Inflammatory macrophage treated with lipopolysaccharide for 4 hours (primary cell): ENCODE measurements around the gene FXYD3.

Experiments
- DNase-seq: peaks from one replicate; pipeline ENCODE4 v3.0.0-alpha.2; 2020

FXYD3 gene

GRCh38 chr19:35107545-35107944, 8.1 kb upstream of the FXYD3 start:
- DNase-seq = peak; percentile 68

GRCh38 chr19:35108730-35109129, 6.9 kb upstream of the FXYD3 start:
- no peak for DNase-seq

- DNase-seq = no peak
These were observed 6.1 kb upstream of the FXYD3 start for GRCh38 chr19:35109395-35110112.

- no peak for DNase-seq
These were observed 4.6 kb upstream of the FXYD3 start for GRCh38 chr19:35110974-35111373.

- DNase-seq = no peak
These were observed 2.5 kb upstream of the FXYD3 start for GRCh38 chr19:35112995-35113688.

- peak; percentile 30 for DNase-seq
These were observed 1.1 kb upstream of the FXYD3 start for GRCh38 chr19:35114353-35115176.

GRCh38 chr19:35116072-35116801, 614 bp downstream of the FXYD3 start:
- DNase-seq = no peak

- DNase-seq = no peak
These were observed 1.5 kb downstream of the FXYD3 start for GRCh38 chr19:35117116-35117515.

GRCh38 chr19:35117799-35118198, 2.2 kb downstream of the FXYD3 start:
- DNase-seq = no peak

- no peak for DNase-seq
These were observed 2.8 kb downstream of the FXYD3 start for GRCh38 chr19:35118268-35119020.

GRCh38 chr19:35119091-35119490, 3.5 kb downstream of the FXYD3 start:
- DNase-seq = no peak

GRCh38 chr19:35119578-35120155, 4.0 kb downstream of the FXYD3 start:
- peak; percentile 44 for DNase-seq

GRCh38 chr19:35120492-35120891, 4.9 kb downstream of the FXYD3 start:
- peak; percentile 96 for DNase-seq

- DNase-seq = peak; percentile 17
These were observed 5.3 kb downstream of the FXYD3 start for GRCh38 chr19:35120898-35121297.

- DNase-seq = no peak
These were observed 7.3 kb downstream of the FXYD3 start for GRCh38 chr19:35122687-35123551.

GRCh38 chr19:35123573-35123972, 8.0 kb downstream of the FXYD3 start:
- DNase-seq = peak; percentile 28

- DNase-seq = peak; percentile 92
These were observed 8.8 kb downstream of the FXYD3 start for GRCh38 chr19:35124098-35125060.

GRCh38 chr19:35125270-35125717, 9.7 kb downstream of the FXYD3 start:
- DNase-seq = no peak
